Effector memory CD8-positive, alpha-beta T cell (primary cell): Measurements from ENCODE around the gene UQCC5.

Source experiments
- ATAC-seq: fragments of 150-1000 bp; cut with Tn5 transposase; replicated peaks from 2 replicates; pipeline ENCODE4 v1.10.0; 2021; ENCODE audit warnings: mild to moderate bottlenecking, moderate library complexity
- DNase-seq, 3 experiments: peaks; one replicate each; pipeline ENCODE4 v3.0.0; 2021
- H3K27ac Mint-ChIP-seq, 2 donors: one replicate each; pipeline ENCODE4 v1.8.0; 2022; ENCODE audit warnings: mild to moderate bottlenecking in 2 of 2, mixed read lengths in 2 of 2, moderate library complexity in 2 of 2
- H3K27me3 Mint-ChIP-seq, 2 donors: one replicate each; pipeline ENCODE4 v1.8.0; 2022; ENCODE audit warnings: mixed read lengths in 2 of 2
- H3K36me3 Mint-ChIP-seq: one replicate; pipeline ENCODE4 v1.8.0; 2022; ENCODE audit warnings: mild to moderate bottlenecking, moderate library complexity, mixed read lengths; ENCODE audit not compliant: insufficient read depth
- H3K4me1 Mint-ChIP-seq, 2 donors: one replicate each; pipeline ENCODE4 v1.8.0; 2022; ENCODE audit warnings: low read depth in 2 of 2, mixed read lengths in 2 of 2
- H3K4me3 Mint-ChIP-seq, 2 donors: one replicate each; pipeline ENCODE4 v1.8.0; 2022; ENCODE audit warnings: mild to moderate bottlenecking in 2 of 2, mixed read lengths in 2 of 2, moderate library complexity in 2 of 2
- H3K9me3 Mint-ChIP-seq, 2 donors: one replicate each; pipeline ENCODE4 v1.8.0; 2022; ENCODE audit warnings: mixed read lengths in 2 of 2

Gene UQCC5

GRCh38 chr3:52495777-52496602 lies 40.4 kb upstream of the UQCC5 start:
- ATAC-seq = no peak
- DNase-seq = no peak
- Mint-ChIP-seq H3K9me3 (no peaks in the 10 kb centered on the region), H3K27ac (no peak overlapping the region), H3K4me3 (no peak overlapping the region), H3K4me1 (peaks cover 4 to 7% of the 10 kb centered on the region in 2 donors), H3K36me3 (peaks cover 21% of the 10 kb centered on the region), H3K27me3 (no peaks in the 10 kb centered on the region)

DNA sequence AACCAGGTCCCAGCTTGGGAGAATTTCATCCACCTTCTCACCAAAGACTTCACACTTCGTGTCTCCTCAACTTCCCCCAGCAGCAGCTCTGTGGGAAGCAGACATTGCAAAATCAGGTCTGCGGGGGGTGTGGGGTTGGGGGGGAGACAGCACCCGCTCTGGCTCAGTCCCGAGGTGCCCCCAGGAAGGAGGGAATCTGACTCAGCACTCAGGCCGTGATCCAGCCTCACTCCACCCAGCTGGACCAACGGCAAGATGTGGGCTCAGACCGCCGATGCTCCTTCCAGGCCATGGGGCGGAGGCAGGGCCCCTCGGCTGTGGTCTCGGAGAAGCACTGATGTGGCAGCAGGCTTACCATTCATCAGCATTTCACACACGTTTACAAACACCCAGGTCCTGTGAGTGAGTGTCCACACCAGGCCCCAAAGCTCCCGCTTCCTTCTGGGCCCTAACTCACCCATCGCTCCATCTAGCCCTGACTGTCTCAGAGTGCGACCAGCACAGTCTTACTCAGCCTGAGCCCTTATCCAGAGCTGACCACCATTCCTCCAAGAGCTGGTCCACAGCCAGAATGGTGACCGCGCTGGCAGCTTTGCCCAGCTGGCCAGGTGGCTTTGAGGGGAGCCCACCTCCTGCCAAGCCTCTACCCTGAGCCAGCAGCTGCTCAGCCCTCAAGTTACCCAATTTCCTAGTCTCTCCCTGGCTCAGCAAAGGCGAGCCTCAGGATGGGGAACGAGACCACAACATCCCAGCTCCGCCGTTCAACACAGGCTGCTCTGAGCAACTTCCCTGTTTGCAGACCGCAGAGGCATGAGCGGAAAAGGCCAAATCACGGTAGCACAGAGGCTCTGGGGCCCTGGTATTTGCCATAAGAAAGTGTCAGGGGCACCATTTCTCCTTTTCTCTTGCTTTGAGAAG lies 38.0 kb upstream of the UQCC5 start:
- Mint-ChIP-seq H3K27me3 (no peaks in the 10 kb centered on the region), H3K9me3 (no peaks in the 10 kb centered on the region), H3K36me3 (peaks cover 8% of the 10 kb centered on the region), H3K4me3 (no peak overlapping the region), H3K4me1 (peaks cover 4% of the 10 kb centered on the region in 2 donors), H3K27ac (no peak overlapping the region)
- no peak for DNase-seq
- ATAC-seq = peak; percentile 51

- ATAC-seq = no peak
- no peaks in the 10 kb centered on the region for H3K36me3 Mint-ChIP-seq
- no peaks in the 10 kb centered on the region for H3K4me1 Mint-ChIP-seq
- no peak overlapping the region for H3K4me3 Mint-ChIP-seq
- H3K9me3 Mint-ChIP-seq = no peaks in the 10 kb centered on the region
- H3K27me3 Mint-ChIP-seq = peaks cover 0 to 4% of the 10 kb centered on the region in 2 donors
- no peak overlapping the region for H3K27ac Mint-ChIP-seq
- DNase-seq = no peak
These were observed 35.4 kb upstream of the UQCC5 start for GRCh38 chr3:52501046-52501445.

DNA sequence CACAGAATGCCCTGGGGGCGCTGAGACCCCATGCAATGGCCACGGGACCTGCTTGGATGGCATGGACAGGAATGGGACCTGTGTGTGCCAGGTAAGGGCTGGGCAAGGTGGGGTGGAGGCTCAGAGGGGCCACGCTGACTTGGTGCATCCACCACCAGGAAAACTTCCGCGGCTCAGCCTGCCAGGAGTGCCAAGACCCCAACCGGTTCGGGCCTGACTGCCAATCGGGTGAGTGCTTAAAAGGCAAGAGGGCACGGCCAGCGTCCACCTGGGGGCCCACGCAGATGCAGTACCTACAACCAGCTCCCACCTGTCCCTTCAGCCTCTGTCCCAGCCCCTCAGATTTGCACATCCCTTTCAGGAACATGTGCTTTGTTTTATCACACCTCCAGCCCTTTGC lies 34.4 kb upstream of the UQCC5 start:
- no peak overlapping the region for H3K4me3 Mint-ChIP-seq

DNA sequence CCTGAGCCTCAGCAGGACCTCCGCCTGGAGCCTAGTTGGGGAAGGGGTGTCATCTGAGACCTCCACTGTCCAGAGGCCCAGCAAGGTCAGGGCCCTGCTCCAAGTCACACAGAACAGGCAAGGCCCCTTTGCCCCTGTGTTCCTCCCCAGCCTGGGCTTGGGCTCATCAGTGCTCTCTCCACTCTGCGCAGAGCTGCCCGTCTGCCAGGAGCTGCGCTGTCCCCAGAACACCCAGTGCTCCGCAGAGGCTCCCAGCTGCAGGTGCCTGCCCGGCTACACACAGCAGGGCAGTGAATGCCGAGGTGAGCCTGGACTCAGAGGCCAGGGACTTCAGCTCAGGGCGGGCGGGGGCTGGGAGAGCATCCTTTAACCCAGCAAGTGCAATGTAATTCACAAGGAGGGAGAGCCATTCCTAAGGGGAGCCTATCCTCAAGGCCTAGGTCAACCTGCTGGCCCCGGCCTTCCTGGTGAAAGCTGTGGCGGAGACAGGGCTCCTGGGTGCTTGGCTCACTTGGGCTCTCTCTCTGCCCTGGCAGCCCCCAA lies 33.5 kb upstream of the UQCC5 start:
- Mint-ChIP-seq H3K4me3 (no peak overlapping the region), H3K36me3 (no peaks in the 10 kb centered on the region), H3K27ac (no peak overlapping the region), H3K4me1 (no peaks in the 10 kb centered on the region), H3K9me3 (no peaks in the 10 kb centered on the region), H3K27me3 (peaks cover 0 to 6% of the 10 kb centered on the region in 2 donors)
- DNase-seq = no peak
- no peak for ATAC-seq

More for the DNA sequence above, 34.4 kb upstream of the UQCC5 start:
- no peak overlapping the region for H3K27ac Mint-ChIP-seq
- no peaks in the 10 kb centered on the region for H3K4me1 Mint-ChIP-seq
- DNase-seq (no peak), ATAC-seq (no peak)
- no peaks in the 10 kb centered on the region for H3K9me3 Mint-ChIP-seq
- H3K27me3 Mint-ChIP-seq = peaks cover 0 to 6% of the 10 kb centered on the region in 2 donors
- no peaks in the 10 kb centered on the region for H3K36me3 Mint-ChIP-seq

- no peak overlapping the region for H3K27ac Mint-ChIP-seq
- no peak overlapping the region for H3K4me3 Mint-ChIP-seq
- no peaks in the 10 kb centered on the region for H3K9me3 Mint-ChIP-seq
- DNase-seq (no peak), ATAC-seq (no peak)
- H3K36me3 Mint-ChIP-seq = no peaks in the 10 kb centered on the region
- peaks cover 0 to 6% of the 10 kb centered on the region in 2 donors for H3K27me3 Mint-ChIP-seq
- H3K4me1 Mint-ChIP-seq = no peaks in the 10 kb centered on the region
These were observed 32.5 kb upstream of the UQCC5 start for GRCh38 chr3:52503788-52504424.

GRCh38 chr3:52504977-52505376 lies 31.4 kb upstream of the UQCC5 start:
- Mint-ChIP-seq H3K27ac (no peak overlapping the region), H3K4me3 (no peak overlapping the region), H3K9me3 (no peaks in the 10 kb centered on the region), H3K4me1 (no peaks in the 10 kb centered on the region), H3K36me3 (no peaks in the 10 kb centered on the region), H3K27me3 (peaks cover 0 to 6% of the 10 kb centered on the region in 2 donors)
- DNase-seq (no peak), ATAC-seq (no peak)

DNA sequence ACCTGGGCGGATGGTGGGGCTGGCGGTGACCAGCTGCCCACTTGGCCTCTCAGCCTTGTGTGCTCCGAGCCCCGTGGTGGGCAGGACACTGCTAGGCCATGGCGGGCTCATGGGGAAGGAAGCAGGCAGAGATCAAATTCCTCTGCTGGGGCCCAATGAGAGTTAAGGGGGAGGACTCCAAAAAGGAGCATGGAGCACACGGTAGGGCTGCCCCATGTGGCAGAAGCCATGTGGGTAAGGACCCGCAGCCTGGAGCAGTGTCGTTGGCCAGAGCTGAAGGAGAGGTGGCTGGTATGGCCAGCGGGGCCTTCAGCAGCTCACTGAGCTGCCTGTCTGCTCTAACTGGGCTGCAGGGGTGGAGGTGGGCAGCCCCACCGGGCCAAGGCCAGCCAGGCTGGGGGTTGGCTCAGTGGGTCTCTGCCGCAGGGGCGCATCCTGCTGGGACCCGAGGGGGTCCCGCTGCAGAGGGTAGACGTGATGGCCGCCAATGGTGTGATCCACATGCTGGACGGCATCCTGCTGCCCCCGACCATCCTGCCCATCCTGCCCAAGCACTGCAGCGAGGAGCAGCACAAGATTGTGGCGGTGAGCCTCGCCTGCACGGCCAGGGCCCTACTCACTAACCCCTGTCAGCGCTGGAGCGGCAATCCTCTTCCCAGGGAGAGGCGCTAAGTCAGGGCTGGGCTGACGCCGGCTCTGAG lies 30.0 kb upstream of the UQCC5 start:
- Mint-ChIP-seq H3K4me1 (no peaks in the 10 kb centered on the region), H3K4me3 (no peak overlapping the region), H3K27ac (no peak overlapping the region), H3K36me3 (no peaks in the 10 kb centered on the region), H3K9me3 (no peaks in the 10 kb centered on the region), H3K27me3 (peaks cover 0 to 6% of the 10 kb centered on the region in 2 donors)
- DNase-seq = no peak
- ATAC-seq = no peak

- no peak for ATAC-seq
- no peak for DNase-seq
- Mint-ChIP-seq H3K36me3 (no peaks in the 10 kb centered on the region), H3K27me3 (peaks cover 0 to 6% of the 10 kb centered on the region in 2 donors), H3K4me3 (no peak overlapping the region), H3K27ac (peak overlapping the region in 1 of 2 donors; percentile 44), H3K4me1 (no peaks in the 10 kb centered on the region), H3K9me3 (no peaks in the 10 kb centered on the region)
These were observed 29.0 kb upstream of the UQCC5 start for GRCh38 chr3:52507359-52507758.

- no peak for DNase-seq
- H3K36me3 Mint-ChIP-seq = no peaks in the 10 kb centered on the region
- peaks cover 0 to 6% of the 10 kb centered on the region in 2 donors for H3K27me3 Mint-ChIP-seq
- no peak for ATAC-seq
- no peaks in the 10 kb centered on the region for H3K9me3 Mint-ChIP-seq
- H3K27ac Mint-ChIP-seq = no peak overlapping the region
- peaks cover 0 to 2% of the 10 kb centered on the region in 2 donors for H3K4me1 Mint-ChIP-seq
- no peak overlapping the region for H3K4me3 Mint-ChIP-seq
These were observed 26.6 kb upstream of the UQCC5 start for GRCh38 chr3:52509753-52510328.

DNA sequence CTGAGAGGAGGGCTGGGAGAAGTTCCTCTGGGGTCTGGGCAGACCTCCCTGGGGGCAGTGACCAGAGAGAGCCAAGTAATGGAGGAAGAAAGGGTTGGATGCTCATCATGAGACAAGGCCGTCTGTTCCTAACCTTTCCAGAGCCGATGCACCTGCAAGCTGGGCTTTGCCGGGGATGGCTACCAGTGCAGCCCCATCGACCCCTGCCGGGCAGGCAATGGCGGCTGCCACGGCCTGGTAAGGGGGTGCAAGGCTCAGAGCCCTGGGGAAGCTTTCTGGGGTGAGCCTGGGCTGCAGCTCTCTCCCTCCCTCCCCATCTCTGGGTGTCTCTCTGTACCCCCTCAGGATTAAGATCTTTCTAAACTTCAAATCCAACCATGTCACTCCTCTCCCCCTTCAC lies 24.9 kb upstream of the UQCC5 start:
- no peak for ATAC-seq
- DNase-seq = no peak
- Mint-ChIP-seq H3K4me1 (peaks cover 0 to 2% of the 10 kb centered on the region in 2 donors), H3K36me3 (no peaks in the 10 kb centered on the region), H3K4me3 (no peak overlapping the region), H3K27ac (no peak overlapping the region), H3K27me3 (no peaks in the 10 kb centered on the region), H3K9me3 (no peaks in the 10 kb centered on the region)

DNA sequence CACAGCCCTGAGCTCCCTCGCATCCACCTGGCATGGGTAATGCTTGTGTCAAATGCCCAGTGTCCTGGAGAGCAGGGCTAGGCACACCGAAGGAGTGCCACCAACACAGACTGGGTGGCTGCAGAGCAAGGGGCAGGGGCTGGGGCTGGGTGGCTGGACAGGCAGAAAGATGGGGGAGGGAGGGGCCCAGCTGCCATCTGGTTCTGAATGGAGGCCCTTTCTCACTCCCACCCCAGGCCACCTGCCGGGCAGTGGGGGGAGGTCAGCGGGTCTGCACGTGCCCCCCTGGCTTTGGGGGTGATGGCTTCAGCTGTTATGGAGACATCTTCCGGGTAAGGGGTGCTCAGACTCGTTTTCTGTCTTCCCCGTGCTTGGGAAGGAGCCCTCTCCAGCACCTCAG lies 24.3 kb upstream of the UQCC5 start:
- H3K9me3 Mint-ChIP-seq = no peaks in the 10 kb centered on the region
- peaks cover 0 to 2% of the 10 kb centered on the region in 2 donors for H3K4me1 Mint-ChIP-seq
- no peak for ATAC-seq
- no peaks in the 10 kb centered on the region for H3K27me3 Mint-ChIP-seq
- H3K36me3 Mint-ChIP-seq = no peaks in the 10 kb centered on the region
- H3K27ac Mint-ChIP-seq = no peak overlapping the region
- no peak for DNase-seq
- no peak overlapping the region for H3K4me3 Mint-ChIP-seq
